GM19438 (cell line): ENCODE results near the gene PALM.
"Not testable (repeated sequence)": the region's sequence is repeated elsewhere in the genome, so short reads cannot be mapped to it uniquely, and the experiment has no call there.

Source experiments
- ATAC-seq: cut with Tn5 transposase; IDR thresholded peaks from one replicate; pipeline ENCODE4 v1.9.1; 2021; ENCODE audit warnings: low read depth; ENCODE audit not compliant: unreplicated experiment

The PALM gene

GRCh38 chr19:729965-730668, 21.4 kb downstream of the PALM start:
- no peak for ATAC-seq

- ATAC-seq: no peak
Measured at GRCh38 chr19:731000-731399, 22.3 kb downstream of the PALM start.

GRCh38 chr19:732148-733069, 23.7 kb downstream of the PALM start:
- ATAC-seq: no peak

GRCh38 chr19:734716-735115, 26.0 kb downstream of the PALM start:
- ATAC-seq: no peak

- ATAC-seq: no peak
Measured at GRCh38 chr19:736125-736524, 27.4 kb downstream of the PALM start.

- ATAC-seq: no peak
Measured at GRCh38 chr19:737591-738093, 28.9 kb downstream of the PALM start.

GRCh38 chr19:738509-739128, 29.9 kb downstream of the PALM start:
- ATAC-seq: no peak

- ATAC-seq: no peak
Measured at GRCh38 chr19:739998-740715, 31.4 kb downstream of the PALM start.

- not testable (repeated sequence) for ATAC-seq
Measured at GRCh38 chr19:740816-741505, 32.2 kb downstream of the PALM start.

GRCh38 chr19:741506-742131, 32.9 kb downstream of the PALM start:
- ATAC-seq: no peak

- no peak for ATAC-seq
Measured at GRCh38 chr19:742540-743075, 33.9 kb downstream of the PALM start.

- no peak for ATAC-seq
Measured at GRCh38 chr19:743168-743687, 34.5 kb downstream of the PALM start.

- not testable (repeated sequence) for ATAC-seq
Measured at GRCh38 chr19:745138-745537, 36.4 kb downstream of the PALM start.

- no peak for ATAC-seq
Measured at GRCh38 chr19:746208-746819, 37.6 kb downstream of the PALM start.

GRCh38 chr19:746956-747355, 38.2 kb downstream of the PALM start:
- ATAC-seq: no peak

- no peak for ATAC-seq
Measured at GRCh38 chr19:747432-748273, 38.9 kb downstream of the PALM start.

GRCh38 chr19:748274-748598, 39.5 kb downstream of the PALM start:
- ATAC-seq: no peak

GRCh38 chr19:749811-750210, 41.1 kb downstream of the PALM start:
- ATAC-seq: no peak
